AG09319 (cell line): ENCODE results near the gene IFIT2.
"Not testable (repeated sequence)": the region's sequence is repeated elsewhere in the genome, so short reads cannot be mapped to it uniquely, and the experiment has no call there.

Experiments
- DNase-seq: peaks from one replicate; pipeline ENCODE4 v3.0.0-alpha.2; 2010; ENCODE audit warnings: low read depth; ENCODE audit errors: extremely low read depth
- TF ChIP-seq, protein P1 (sequence below): IDR thresholded peaks from 2 replicates; pipeline ENCODE4 v1.5.1; 2011; ENCODE audit warnings: low read depth, mild to moderate bottlenecking, inconsistent platforms, low read length, moderate library complexity

IFIT2 gene

DNA sequence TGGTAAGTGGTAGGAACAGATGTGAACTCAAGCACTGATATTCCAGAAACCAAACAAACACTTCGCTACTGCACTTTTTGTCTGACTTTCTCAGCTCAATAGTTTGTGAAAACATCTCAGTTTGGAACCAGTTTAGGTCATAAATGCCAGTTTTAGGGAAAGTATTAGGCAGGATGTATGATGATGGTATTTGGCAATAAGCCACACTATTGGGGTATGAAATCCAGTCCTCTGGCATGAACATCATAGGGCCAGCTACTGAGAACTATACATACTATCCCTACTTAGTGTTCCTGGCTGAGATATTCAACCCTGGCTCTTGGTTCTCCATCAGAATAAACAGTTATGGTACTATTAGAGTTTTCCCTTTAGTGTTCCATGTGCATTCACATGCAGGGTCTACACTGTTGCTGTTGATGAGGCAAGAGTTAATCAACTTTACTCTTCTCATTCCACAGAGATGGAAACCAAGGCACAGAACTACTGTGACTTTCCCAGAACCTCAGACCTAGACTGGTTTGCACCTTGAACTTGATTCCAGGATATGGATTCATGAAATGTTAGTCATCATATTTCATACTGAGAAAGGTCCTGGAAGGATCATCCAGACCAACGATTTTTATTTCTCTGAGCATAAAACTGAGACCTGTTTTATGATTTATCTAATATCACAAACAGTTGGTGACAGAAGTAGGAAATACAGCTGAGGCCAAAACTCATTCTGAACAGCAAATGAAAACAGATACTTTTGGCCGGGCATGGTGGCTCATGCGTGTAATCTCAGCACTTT, 20.0 kb upstream of the IFIT2 start:
- TF ChIP-seq, protein P1, sequence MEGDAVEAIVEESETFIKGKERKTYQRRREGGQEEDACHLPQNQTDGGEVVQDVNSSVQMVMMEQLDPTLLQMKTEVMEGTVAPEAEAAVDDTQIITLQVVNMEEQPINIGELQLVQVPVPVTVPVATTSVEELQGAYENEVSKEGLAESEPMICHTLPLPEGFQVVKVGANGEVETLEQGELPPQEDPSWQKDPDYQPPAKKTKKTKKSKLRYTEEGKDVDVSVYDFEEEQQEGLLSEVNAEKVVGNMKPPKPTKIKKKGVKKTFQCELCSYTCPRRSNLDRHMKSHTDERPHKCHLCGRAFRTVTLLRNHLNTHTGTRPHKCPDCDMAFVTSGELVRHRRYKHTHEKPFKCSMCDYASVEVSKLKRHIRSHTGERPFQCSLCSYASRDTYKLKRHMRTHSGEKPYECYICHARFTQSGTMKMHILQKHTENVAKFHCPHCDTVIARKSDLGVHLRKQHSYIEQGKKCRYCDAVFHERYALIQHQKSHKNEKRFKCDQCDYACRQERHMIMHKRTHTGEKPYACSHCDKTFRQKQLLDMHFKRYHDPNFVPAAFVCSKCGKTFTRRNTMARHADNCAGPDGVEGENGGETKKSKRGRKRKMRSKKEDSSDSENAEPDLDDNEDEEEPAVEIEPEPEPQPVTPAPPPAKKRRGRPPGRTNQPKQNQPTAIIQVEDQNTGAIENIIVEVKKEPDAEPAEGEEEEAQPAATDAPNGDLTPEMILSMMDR, result no peak
- DNase-seq, result no peak

DNA sequence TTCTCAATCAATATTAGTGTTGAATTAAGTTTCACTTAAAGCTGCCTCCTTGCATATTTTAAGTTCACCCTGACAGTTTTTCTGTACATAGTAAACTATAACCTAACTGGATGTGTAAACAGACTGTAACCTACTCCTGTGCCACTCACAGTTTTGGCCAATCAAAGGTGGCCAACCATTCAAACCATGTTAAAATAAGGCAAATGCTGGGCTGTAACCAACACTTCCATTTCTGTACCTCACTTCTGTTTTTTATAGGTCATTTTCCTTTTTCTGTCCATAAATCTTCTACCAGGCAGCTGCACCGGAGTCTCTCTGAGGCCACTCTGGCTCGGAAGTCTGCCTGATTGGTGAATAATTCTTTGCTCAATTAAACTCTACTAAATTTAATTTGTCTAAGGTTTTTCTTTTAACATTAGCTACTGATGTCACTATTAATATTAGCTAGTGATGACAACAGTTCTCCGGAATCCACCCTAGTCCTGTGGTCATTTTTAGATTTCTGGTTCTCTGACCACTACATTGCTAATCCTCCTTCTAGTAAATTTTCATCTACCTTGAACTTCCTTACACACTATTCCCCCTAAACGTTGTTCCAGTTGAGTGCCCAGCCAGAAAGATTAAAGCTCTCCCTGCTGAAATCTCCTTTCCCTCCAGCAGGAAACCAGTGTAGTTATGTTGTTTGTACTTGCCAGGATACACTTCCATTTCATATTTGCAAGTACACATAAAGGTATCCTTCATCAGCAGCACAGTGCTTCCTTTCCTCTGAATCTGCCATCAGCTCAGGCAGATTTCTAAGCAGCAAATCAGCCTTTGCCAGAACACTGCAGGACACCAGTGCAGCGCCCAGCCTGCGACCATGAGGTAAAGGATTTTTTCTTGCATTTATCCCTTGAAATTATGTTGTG, 18.6 kb upstream of the IFIT2 start:
- no peak for DNase-seq
- TF ChIP-seq, protein P1, result no peak

DNA sequence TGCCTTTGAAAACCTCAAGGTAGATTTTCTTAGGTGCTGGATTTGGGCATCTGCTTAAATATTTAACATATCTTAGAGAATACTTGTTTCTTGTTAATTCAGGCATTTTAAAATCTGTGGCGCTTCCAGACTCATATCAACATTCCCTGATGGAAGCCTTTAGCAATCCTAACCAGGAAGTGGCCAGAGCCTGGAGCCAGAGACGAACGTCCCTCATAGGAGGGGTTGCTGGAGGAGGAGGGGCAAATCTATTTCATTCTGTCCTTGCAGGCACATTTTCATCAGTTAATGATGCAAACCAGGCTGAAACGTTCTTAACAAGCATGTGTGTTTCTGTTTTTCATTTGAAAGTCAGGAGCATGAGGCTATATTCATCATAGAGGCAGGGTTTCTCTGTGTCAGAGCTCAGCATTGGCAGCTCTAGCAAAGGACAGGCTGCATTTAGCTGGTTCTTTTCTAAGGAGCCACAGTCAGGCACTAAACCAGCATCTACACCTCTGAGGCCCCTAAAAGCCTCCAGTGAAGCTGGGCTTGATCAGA, 17.8 kb upstream of the IFIT2 start:
- TF ChIP-seq, protein P1, result no peak
- DNase-seq, result peak; percentile 84

DNA sequence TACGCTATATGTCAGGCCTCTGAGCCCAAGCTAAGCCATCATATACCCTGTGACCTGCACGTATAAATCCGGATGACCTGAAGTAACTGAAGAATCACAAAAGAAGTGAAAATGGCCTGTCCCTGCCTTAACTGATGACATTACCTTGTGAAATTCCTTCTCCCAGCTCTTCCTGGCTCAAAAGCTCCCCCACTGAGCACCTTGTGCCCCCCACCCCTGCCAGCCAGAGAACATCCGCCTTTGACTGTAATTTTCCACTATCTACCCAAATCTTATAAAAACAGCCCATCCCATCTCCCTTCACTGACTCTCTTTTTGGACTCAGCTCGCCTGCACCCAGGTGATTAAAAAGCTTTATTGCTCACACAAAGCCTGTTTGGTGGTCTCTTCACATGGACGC, 17.1 kb upstream of the IFIT2 start:
- DNase-seq, result not testable (repeated sequence)

DNA sequence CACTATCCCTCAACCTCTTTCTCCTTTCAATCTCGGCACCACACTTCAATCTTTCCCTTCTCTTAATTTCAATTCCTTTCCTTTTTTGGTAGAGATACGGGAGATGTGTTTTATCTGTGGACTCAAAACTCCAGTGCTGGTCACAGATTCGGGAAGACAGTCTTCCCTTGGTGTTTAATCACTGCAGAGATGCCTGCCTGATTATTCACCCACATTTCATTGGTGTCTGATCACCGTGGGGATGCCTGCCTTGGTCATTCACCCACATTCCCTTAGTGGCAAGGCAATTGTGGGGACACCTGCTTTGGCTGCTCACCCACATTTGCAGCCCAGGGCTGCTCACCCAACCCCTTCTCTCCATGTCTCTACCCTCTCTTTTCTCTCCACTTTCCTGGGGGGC, 16.5 kb upstream of the IFIT2 start:
- DNase-seq, result not testable (repeated sequence)

DNA sequence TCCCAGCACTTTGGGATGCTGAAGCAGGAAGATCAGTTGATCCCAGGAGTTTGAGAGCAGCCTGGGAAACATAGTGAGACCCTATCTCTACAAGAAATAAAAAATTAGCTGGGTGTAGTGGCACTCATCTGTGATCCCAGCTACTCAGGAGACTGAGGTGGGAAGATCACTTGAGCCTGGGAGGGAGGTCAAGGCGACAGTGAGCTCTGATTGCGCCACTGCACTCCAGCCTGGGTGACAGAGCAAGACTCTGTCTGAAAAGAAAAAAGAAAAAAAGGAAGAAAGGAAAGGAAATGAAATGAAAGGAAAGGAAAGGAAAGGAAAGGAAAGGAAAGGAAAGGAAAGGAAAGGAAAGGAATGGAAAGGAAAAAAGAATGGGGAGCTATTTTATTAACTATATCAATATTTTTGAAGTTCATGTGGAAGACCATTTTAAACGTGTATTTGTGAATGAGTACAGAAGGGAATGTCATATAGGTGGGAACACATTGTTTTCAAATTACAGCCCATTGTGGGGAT, 7.1 kb upstream of the IFIT2 start:
- DNase-seq, result no peak

DNA sequence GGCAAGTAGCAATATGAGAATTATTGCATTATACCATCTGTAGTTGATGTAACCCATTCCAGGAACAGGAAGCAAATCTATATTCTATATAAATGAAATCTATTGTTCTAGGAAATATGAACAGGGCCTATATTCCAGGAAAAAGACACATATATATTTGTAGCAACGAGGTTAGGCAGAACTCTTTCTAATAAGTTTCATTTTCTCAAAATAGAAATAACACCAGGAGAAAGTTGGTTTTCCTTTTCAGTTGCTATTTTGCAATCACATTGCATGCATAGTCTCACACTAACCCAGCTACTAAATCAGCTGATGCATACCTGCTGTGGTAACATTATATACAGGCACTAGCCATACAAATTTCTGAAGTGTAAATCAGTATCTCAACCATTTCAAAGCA, 6.2 kb upstream of the IFIT2 start:
- DNase-seq, result no peak
- TF ChIP-seq, protein P1, result no peak

More for the DNA sequence above, 7.1 kb upstream of the IFIT2 start:
- TF ChIP-seq, protein P1, result no peak

DNA sequence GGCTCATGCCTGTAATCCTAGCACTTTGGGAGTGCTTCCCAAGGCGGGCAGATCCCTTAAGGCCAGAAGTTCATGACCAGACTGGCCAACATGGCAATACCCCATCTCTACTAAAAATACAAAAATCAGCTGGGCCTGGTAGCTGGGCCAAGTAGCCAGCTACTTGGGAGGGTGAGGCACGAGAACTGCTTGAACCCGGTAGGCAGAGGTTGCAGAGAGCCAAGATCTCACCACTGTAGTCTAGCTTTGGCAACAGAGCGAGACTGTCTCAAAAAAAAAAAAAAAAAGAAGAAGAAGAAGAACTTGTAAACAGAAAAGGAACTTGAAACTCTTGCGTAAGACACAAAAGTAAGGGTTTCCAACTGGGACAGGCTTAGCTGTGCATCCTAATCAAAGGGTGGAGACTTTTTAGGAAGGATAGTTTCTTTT, 5.6 kb upstream of the IFIT2 start:
- TF ChIP-seq, protein P1, result no peak
- peak; percentile 55 for DNase-seq
